ENCODE data around the gene WDR49.
"Not testable (repeated sequence)": the region's sequence is repeated elsewhere in the genome, so short reads cannot be mapped to it uniquely, and the experiment has no call there.

WDR49 gene

DNA sequence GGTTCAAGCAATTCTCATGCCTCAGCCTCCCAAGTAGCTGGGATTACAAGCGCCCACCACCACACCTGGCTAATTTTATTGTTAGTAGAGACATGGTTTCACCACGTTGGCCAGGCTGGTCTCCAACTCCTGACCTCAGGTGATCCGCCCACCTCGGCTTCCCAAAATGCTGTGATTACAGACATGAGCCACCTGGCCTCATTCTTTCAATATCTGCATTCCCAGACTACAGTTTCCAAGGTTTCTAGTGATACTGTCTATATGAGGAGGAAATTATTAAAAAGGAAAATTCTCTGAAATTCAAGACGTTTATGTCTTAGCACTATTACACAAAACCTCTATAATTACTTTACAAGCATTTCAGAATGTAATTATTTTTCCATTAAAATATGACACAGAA is 39.5 kb downstream of the WDR49 start:
- DNase-seq (ENCODE audit: low read depth) = not testable (repeated sequence)

DNA sequence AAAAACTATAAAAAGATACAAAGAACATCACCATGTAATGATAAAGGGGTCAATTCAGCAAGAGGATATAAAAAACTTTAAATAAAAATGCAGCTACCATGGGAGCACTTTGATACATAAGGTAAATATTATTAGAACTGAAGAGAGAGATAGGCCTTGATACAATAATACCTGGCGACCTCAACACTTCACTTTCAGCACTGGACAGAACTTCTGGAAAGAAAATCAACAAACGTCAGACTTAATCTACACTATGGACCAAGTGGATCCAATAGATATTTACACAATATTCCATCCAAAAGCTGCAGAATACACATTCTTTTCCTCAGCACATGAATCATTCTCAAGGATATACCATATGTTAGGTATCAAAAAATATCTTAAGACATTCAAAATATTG is 42.0 kb downstream of the WDR49 start:
- DNase-seq (ENCODE audit: low read depth) = no peak

DNA sequence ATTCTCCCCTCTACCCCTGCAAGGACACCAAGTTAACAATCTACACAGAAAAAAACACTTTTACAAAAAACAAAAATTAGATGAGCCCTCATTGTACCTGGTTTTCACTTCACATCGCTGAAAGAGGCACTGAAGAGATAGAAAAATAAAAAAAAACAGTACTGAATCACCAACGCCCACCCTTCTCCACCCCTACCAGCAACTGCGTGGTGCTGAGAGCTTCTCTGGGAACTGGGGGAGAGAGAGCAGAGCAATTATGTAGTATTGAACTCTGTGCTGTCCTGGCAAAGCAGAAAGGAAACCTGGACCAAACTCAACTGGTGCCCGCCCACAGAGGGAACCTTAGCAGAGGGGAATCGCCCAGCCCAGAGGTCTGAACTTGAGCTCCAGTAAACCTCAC is 44.6 kb downstream of the WDR49 start:
- DNase-seq (ENCODE audit: low read depth) = no peak

- DNase-seq (ENCODE audit: low read depth) = no peak
These were observed 46.9 kb downstream of the WDR49 start for GRCh38 chr3:167606836-167607235.

DNA sequence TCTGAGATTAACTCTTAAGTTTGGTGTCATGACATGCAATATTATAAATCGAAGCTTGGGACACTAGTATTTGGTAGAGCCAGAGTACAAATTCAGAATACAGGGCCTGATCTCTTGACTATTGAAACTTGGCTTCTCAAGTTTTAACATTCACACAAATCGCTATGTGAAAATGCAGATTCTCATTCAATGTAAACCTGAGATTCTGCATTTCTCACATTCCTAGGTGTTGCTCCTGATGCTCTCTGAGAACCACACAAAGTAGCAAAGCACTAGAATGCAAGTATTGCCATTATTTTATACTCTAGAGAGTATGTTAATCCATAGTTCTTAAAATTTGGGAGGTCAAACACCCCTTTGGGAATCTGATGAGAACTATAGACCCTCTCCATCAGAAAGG is 47.9 kb downstream of the WDR49 start:
- DNase-seq (ENCODE audit: low read depth) = no peak

DNA sequence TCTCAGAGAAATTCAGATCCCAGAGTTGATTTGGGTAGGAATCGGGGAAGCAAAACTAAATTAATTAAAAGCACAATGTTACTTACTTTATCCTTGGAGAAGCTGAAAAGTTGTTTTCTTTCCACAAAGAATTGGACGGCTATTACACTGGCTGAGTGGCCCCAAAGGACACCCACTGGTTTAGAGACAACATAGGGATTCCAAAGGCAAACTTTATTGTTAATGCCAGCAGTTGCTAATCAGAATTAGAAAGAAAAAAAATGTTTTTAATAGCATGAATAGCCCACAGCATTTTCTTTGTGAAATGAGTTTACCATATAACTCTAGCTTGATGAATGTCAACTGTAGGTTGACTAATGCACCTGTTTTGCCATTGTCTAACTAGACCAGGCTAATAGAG is 51.7 kb downstream of the WDR49 start:
- DNase-seq (ENCODE audit: low read depth) = no peak

GRCh38 chr3:167587651-167588050 is 66.1 kb downstream of the WDR49 start:
- DNase-seq (ENCODE audit: low read depth) = no peak

GRCh38 chr3:167575000-167575600 is 78.6 kb downstream of the WDR49 start:
- no peak for DNase-seq (ENCODE audit: low read depth)

DNA sequence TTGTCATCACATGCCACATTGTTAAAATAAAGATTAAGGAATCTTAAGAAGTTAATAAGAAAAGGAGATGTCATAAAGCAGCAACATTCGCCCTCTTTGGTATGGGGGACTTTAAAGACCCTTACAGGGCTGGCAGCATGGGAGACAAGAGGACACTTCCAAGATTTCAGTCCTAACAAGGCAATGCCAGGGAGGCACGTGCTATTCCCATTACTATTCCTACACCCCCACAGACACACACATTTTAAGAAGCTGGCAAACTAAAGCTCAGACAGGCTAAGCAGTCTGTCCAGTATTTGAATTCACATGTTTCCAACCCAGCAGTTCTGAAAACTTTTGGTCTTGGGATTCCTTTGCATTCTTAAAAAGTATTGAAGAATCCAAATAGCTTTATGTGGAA is 80.8 kb downstream of the WDR49 start:
- DNase-seq (ENCODE audit: low read depth) = no peak

GRCh38 chr3:167568634-167569033 is 85.1 kb downstream of the WDR49 start:
- DNase-seq (ENCODE audit: low read depth) = no peak

DNA sequence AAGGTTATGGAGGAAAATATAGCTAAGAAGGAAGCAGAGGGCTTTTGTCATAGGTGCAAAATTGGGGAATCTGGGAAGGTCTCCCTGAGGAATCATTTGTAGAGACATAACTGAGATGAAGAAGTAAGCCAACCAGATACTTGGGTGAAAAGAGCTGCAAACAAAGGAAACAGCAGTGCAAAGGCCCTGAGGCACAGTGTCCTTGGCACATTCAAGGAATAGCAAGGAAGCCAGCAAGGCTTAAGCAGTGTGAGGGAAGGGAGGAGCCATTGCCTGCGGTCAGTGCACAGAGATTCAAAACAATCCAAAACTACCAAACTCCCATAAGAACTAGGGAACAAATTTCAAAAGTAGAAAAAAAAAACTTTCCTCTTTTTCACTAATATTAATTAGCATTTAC is 88.3 kb downstream of the WDR49 start:
- DNase-seq (ENCODE audit: low read depth) = no peak

DNA sequence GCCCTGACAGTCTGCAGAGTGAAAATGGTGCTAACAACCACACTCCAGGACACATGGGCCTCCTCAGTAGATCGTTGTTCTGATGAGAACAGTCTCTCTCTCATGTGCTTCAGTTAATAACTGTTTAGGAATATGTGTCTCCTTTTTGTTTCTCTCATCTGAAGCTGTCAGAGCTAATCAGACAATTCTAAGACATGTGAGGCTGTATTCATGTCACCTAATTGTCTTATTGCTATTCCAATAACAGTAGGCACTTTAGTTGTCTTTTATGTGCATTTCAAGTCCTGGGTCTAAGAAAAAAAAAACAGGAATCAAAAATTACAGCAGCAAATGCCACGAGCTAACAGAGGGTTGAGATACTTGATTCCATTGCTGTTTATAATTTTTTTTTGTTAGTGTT is 89.1 kb downstream of the WDR49 start:
- DNase-seq (ENCODE audit: low read depth) = no peak

- DNase-seq (ENCODE audit: low read depth) = no peak
These were observed 93.8 kb downstream of the WDR49 start for GRCh38 chr3:167559924-167560323.

- DNase-seq (ENCODE audit: low read depth) = no peak
These were observed 98.8 kb downstream of the WDR49 start for GRCh38 chr3:167554898-167555297.

- DNase-seq (ENCODE audit: low read depth) = no peak
These were observed 115.7 kb downstream of the WDR49 start for GRCh38 chr3:167538081-167538480.

DNA sequence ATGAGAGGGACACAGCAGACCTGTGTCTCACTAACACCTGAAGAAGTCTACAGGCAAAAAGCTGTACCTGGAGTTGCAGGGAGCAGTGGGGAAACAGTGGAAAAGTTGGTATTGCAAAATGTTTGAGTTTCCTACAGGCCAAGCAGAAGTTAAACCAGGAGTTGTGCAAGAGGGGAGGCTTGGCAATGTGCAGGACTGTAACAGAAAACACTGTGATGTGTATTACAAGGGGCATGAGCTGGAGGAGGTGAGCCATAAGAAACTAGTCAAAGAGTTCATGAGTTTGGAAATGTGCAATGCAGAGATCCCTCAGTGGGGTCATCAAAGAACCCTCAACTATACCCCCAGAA is 132.8 kb downstream of the WDR49 start:
- no peak for DNase-seq (ENCODE audit: low read depth)

- DNase-seq (ENCODE audit: low read depth) = no peak
These were observed 133.3 kb downstream of the WDR49 start for GRCh38 chr3:167520266-167521005.

DNA sequence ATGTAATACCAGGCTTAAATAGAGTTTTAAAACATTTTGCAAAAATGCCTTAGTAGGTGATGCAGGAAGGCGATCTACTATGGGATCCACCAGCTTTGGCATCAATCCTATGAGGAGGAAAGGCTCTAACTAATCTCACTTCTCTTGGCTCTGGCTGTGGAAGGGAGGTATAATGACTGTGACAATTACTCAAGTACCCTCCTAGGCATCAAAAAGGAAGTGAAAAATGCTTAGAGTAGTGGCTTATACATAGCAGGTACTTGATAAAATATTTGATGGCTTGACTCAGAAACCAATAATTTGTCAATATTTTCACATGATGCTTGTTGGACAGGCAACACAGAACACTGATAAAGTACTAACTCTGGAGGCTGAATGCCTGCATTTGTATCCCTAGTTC is 145.8 kb downstream of the WDR49 start:
- no peak for DNase-seq (ENCODE audit: low read depth)

DNA sequence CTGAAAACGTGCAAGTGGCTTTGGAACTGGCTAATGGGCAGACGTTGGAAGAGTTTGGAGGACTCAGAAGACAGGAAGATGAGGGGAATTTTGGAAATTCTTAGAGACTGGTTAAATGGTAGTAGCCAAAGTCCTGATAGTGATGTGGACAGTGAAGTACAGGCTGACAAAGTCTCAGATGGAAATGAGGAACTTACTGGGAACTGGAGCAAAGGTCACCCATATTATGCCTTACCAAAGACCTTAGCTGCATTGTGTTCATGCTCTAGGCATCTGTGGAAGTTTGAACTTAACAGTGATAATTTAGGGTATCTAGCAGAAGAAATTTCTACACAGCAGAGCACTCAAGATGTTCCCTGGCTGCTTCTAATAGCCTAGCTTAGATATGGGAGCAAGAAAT is 151.3 kb downstream of the WDR49 start:
- DNase-seq (ENCODE audit: low read depth) = no peak

DNA sequence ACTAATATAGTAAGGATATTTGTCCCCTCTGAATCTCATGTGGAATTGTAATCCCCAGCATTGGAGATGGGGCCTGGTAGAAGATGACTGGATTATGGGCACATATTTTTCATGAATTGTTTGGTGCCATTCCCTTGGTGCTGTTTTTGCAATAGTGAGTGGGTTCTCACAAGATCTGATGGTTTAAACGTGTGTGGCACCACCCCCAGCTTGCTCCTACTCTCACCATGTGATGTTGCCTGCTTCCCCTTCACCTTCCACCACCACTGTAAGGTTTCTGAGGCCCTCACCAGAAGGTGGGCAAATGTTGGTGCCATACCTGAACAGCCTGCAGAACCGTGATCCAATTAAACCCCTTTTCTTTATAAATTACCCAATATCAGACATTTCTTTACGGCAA is 151.8 kb downstream of the WDR49 start:
- DNase-seq (ENCODE audit: low read depth) = no peak

- no peak for DNase-seq (ENCODE audit: low read depth)
These were observed 155.8 kb downstream of the WDR49 start for GRCh38 chr3:167497903-167498302.

DNA sequence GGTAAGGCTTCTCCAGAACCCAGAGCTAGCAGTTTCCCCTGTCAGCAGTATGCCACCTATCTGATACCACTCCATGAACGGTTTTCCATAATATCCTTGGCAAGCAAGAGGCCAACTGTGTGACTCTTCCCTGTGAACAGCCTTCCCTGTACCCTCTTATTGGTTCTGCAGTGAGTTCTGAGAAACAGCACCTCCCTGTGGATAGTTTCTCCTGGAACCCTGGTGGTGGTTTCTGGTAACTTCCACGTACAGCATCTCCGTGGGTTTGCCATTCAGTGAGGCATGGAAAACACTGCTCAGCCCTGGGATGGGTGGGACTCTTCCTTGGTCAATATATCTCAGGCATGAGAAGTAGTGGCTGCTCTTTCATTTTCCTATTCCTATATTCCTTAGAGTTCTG is 160.5 kb downstream of the WDR49 start:
- no peak for DNase-seq (ENCODE audit: low read depth)

- DNase-seq (ENCODE audit: low read depth) = no peak
These were observed 162.1 kb downstream of the WDR49 start for GRCh38 chr3:167491621-167492020.

- DNase-seq (ENCODE audit: low read depth) = no peak
These were observed 164.2 kb downstream of the WDR49 start for GRCh38 chr3:167489571-167489970.
